PC-9 (cell line): ENCODE data around the gene SLC36A3. TPM values are rescaled to one million over a fixed set of nuclear protein-coding genes. Genes with fewer than 3 reads are reported as not detected.
A peak's percentile ranks its signal among the peaks of the same experiment; 100 is the strongest.

Experiments used
- BruUV-seq: library from RNA; stranded (reverse); fragments of 400-500 nt; replicated peaks from 2 replicates; lab custom pipeline; 2021; lab: Mats Ljungman, UMichigan
- CTCF ChIA-PET: fragments of 300-600 bp; sonication (Branson Sonifier 250); formaldehyde crosslinking; loops from one replicate; lab custom pipeline; 2022; ENCODE audit warnings: antibody characterized with exemption; lab: Charles Lee
- POLR2A ChIA-PET: fragments of 300-600 bp; sonication (Branson Sonifier 250); formaldehyde crosslinking; loops from one replicate; lab custom pipeline; 2022; ENCODE audit warnings: antibody characterized with exemption; ENCODE audit not compliant: unreplicated experiment; lab: Charles Lee
- DNase-seq, 2 experiments: peaks; one replicate each; pipeline versions ENCODE4 v3.0.0 to v3.0.0-alpha.2; 2015 to 2022; ENCODE audit warnings: mixed read lengths in 1 of 2
- H2AFZ ChIP-seq: fragments of 200-600 bp; sonication (generic); 2 replicates; pipeline ENCODE4 v1.8.1; 2017; ENCODE audit warnings: antibody characterized with exemption
- H3F3A ChIP-seq: fragments of 200-600 bp; sonication (generic); 2 replicates; pipeline ENCODE4 v1.8.1; 2017; ENCODE audit warnings: antibody characterized with exemption, mild to moderate bottlenecking, low read depth; ENCODE audit not compliant: insufficient read depth
- H3K27ac ChIP-seq: fragments of 200-600 bp; sonication (generic); 2 replicates; pipeline ENCODE4 v1.6.1; 2016; ENCODE audit warnings: mixed run types
- H3K27me3 ChIP-seq: fragments of 200-600 bp; sonication (generic); 2 replicates; pipeline ENCODE4 v1.6.1; 2016; ENCODE audit warnings: low read depth, mixed run types; ENCODE audit not compliant: insufficient read depth
- H3K36me3 ChIP-seq: fragments of 200-600 bp; sonication (generic); 2 replicates; pipeline ENCODE4 v1.6.1; 2016; ENCODE audit warnings: low read depth, mixed run types
- H3K4me1 ChIP-seq: fragments of 200-600 bp; sonication (generic); replicated peaks from 2 replicates; pipeline ENCODE4 v1.6.1; 2016; ENCODE audit warnings: mixed run types; ENCODE audit not compliant: insufficient read depth
- H3K4me2 ChIP-seq: fragments of 200-600 bp; sonication (generic); 2 replicates; pipeline ENCODE4 v1.6.1; 2017; ENCODE audit warnings: mixed run types
- H3K4me3 ChIP-seq: fragments of 200-600 bp; sonication (generic); 2 replicates; pipeline ENCODE4 v1.6.1; 2016; ENCODE audit warnings: mixed run types
- H3K79me2 ChIP-seq: fragments of 200-600 bp; sonication (generic); 2 replicates; pipeline ENCODE4 v1.6.1; 2017; ENCODE audit warnings: low read depth, mixed run types
- H3K9me2 ChIP-seq: fragments of 200-600 bp; sonication (generic); 2 replicates; pipeline ENCODE4 v1.8.1; 2017; ENCODE audit warnings: mild to moderate bottlenecking; ENCODE audit not compliant: insufficient read depth
- H3K9me3 ChIP-seq: fragments of 200-600 bp; sonication (generic); 2 replicates; pipeline ENCODE4 v1.8.1; 2016; ENCODE audit warnings: low read depth; ENCODE audit not compliant: insufficient read depth
- H4K20me1 ChIP-seq: fragments of 200-600 bp; sonication (generic); 2 replicates; pipeline ENCODE4 v1.8.1; 2017; ENCODE audit not compliant: insufficient read depth
- CTCF ChIP-seq: fragments of 200-600 bp; sonication (generic); conservative IDR thresholded peaks from 2 replicates; pipeline ENCODE4 v1.6.1; 2017; ENCODE audit warnings: mixed run types, antibody characterized with exemption, mild to moderate bottlenecking, moderate library complexity
- EZH2 ChIP-seq: fragments of 200-600 bp; sonication (generic); IDR thresholded peaks from 2 replicates; pipeline ENCODE4 v1.8.0; 2017; ENCODE audit warnings: antibody characterized with exemption, low read depth
- intact Hi-C: fragments of 100-400 bp; cut with micrococcal nuclease; formaldehyde crosslinking; loops from one replicate; pipeline ENCODE4 v1.10.0; 2022; ENCODE audit not compliant: unreplicated experiment
- total RNA-seq: library from RNA; stranded (reverse); gene quantifications from 2 replicates; pipeline ENCODE4 v1.2.3, GENCODE V29; 2021

SLC36A3 gene
- total RNA-seq, 1 experiment from 2014 or later = not detected

DNA sequence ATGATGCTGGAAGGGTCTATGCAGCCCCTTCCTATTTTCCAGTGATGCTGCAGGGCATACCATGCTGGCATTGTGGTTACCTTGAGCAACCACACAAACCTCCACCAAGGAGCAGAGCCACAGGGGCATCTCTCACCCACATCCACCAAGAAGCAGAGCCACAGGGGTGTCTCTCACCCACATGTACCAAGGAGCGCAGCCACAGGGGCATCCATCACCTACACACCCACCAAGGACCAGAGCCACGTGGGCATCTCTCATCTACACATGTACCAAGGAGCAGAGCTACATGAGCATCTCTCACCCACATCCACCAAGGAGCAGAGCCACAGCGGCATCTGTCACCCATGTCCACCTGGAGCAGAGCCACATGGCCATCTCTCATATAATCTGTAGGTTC lies 59.4 kb downstream of the SLC36A3 start:
- Histone ChIP-seq H3K9me3 (no peaks in the 10 kb centered on the region), H3K36me3 (no peaks in the 10 kb centered on the region), H3K4me3 (no peak overlapping the region), H3K27ac (no peak overlapping the region), H3K27me3 (no peaks in the 10 kb centered on the region), H2AFZ (no peak overlapping the region), H3K79me2 (no peaks in the 10 kb centered on the region), H4K20me1 (no peaks in the 10 kb centered on the region), H3K4me1 (peaks cover 8% of the 10 kb centered on the region), H3F3A (no peaks in the 10 kb centered on the region), H3K9me2 (no peaks in the 10 kb centered on the region), H3K4me2 (no peak overlapping the region)
- TF ChIP-seq EZH2 = no peak
- TF ChIP-seq CTCF = no peak
- no TSS peak for BruUV-seq
- ChIA-PET CTCF (interaction anchor here (0.5 kb wide), 1 partner anchor 129 kb away, joined by 3 read pairs; no protein-coding TSS in a partner anchor), POLR2A (no interaction called here)
- intact Hi-C loops = no loop called here
- DNase-seq = peak in 1 of 2 experiments; percentile 15

DNA sequence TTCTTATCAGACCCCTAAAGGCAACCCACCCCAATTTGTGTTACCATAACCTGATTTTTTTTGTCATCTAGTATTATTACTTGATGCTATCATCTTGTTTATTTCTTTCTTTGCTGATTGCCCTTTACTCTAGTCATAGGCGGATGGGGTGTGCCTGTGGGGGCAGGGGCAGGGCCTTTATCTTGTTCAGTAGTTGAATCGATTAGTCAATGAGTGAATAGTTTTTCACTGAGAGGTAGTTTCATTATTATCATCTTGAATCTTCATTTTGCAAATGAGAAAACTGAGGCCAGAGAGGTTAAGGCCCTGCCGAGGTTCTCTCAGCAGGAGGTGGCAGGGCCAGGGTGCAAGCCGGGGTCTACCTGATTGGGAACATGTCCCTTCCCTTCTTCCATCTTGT lies 60.0 kb downstream of the SLC36A3 start:
- Histone ChIP-seq H3K27me3 (no peaks in the 10 kb centered on the region), H3K36me3 (no peaks in the 10 kb centered on the region), H3K4me1 (peaks cover 8% of the 10 kb centered on the region), H2AFZ (no peak overlapping the region), H3K9me2 (no peaks in the 10 kb centered on the region), H3K79me2 (no peaks in the 10 kb centered on the region), H3K27ac (no peak overlapping the region), H4K20me1 (no peaks in the 10 kb centered on the region), H3F3A (no peaks in the 10 kb centered on the region), H3K4me3 (no peak overlapping the region), H3K4me2 (no peak overlapping the region), H3K9me3 (no peaks in the 10 kb centered on the region)
- no peak for TF ChIP-seq EZH2
- no peak for TF ChIP-seq CTCF
- no peak for DNase-seq
- intact Hi-C loops = no loop called here
- BruUV-seq = no TSS peak
- CTCF ChIA-PET = no interaction called here
- POLR2A ChIA-PET = no interaction called here

- TF ChIP-seq EZH2 (no peak), CTCF (no peak)
- Histone ChIP-seq H3K27ac (no peak overlapping the region), H3F3A (no peaks in the 10 kb centered on the region), H3K9me3 (no peaks in the 10 kb centered on the region), H4K20me1 (no peaks in the 10 kb centered on the region), H3K36me3 (no peaks in the 10 kb centered on the region), H3K4me3 (no peak overlapping the region), H3K79me2 (no peaks in the 10 kb centered on the region), H3K27me3 (no peaks in the 10 kb centered on the region), H3K4me2 (no peak overlapping the region), H2AFZ (no peak overlapping the region), H3K4me1 (peaks cover 8% of the 10 kb centered on the region), H3K9me2 (no peaks in the 10 kb centered on the region)
- CTCF ChIA-PET = interaction anchor here (0.6 kb wide), 1 partner anchor 241 kb away, joined by 6 read pairs; no protein-coding TSS in a partner anchor
- intact Hi-C loops = no loop called here
- no peak for DNase-seq
- no TSS peak for BruUV-seq
- POLR2A ChIA-PET = no interaction called here
Measured at GRCh38 chr5:151243127-151243526, 60.4 kb downstream of the SLC36A3 start.
